HG03378 (cell line): ENCODE measurements around the gene INPPL1.

Experiments used
- ATAC-seq: cut with Tn5 transposase; IDR thresholded peaks from one replicate; pipeline ENCODE4 v1.9.1; 2021; ENCODE audit warnings: mild to moderate bottlenecking, moderate library complexity; ENCODE audit not compliant: unreplicated experiment

The INPPL1 gene

DNA sequence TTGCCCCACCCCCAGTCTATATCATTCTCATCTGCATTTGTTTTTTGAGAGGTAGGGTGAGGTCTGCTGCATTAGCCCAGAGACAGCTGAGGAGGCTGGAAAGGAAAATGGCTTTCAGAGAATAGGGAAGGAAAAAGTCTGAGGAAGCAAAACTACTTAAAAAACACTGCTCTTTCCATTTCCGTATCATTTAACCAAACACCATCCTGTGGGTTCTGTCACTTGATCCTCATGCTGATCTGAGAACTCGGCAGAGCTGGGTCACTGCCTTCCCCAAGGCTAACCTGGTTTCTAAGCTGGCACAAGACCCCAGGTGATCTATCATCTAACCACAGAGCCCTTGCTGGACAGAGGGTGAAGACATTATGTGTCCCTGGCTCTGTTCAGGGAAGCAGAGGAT is 6.7 kb upstream of the INPPL1 start:
- no peak for ATAC-seq

DNA sequence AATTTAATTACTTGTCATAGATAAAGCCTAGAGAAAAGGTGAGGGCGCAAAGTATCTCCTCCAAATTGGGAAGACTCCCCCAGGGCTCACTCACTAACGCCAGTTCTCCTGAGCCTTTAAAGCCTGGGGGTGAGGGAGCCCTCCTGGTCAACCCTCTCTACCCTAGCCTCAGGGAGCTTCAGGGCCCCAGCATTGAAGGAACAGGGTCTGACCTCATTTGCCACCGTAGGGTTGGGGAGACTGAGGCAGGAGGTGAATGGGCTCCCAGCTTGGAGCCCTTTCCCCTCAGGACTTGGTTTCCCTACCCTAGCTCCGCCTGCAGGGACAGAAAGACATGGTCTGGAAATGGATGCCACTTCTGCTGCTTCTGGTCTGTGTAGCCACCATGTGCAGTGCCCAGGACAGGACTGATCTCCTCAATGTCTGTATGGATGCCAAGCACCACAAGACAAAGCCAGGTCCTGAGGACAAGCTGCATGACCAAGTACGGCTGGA is 6.3 kb upstream of the INPPL1 start:
- no peak for ATAC-seq

DNA sequence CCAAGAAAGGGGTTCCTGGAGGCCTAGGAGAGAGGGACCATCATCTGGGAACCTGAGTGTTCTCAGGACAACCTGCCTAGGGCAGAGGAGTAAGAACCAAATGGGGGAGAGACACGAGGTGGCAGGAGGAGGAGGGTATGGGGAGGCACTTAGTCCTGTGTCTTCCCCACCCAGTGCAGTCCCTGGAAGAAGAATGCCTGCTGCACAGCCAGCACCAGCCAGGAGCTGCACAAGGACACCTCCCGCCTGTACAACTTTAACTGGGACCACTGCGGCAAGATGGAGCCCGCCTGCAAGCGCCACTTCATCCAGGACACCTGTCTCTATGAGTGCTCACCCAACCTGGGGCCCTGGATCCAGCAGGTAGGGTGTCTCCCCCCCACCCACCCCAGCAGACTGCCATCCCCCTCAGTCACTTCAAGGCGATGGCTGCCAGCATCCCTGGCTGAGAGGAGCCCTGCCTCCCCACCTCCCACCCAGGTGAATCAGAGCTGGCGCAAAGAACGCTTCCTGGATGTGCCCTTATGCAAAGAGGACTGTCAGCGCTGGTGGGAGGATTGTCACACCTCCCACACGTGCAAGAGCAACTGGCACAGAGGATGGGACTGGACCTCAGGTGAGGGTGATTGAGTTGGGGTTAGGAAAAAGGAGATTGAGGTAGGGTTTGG is 3.7 kb upstream of the INPPL1 start:
- ATAC-seq, result no peak

DNA sequence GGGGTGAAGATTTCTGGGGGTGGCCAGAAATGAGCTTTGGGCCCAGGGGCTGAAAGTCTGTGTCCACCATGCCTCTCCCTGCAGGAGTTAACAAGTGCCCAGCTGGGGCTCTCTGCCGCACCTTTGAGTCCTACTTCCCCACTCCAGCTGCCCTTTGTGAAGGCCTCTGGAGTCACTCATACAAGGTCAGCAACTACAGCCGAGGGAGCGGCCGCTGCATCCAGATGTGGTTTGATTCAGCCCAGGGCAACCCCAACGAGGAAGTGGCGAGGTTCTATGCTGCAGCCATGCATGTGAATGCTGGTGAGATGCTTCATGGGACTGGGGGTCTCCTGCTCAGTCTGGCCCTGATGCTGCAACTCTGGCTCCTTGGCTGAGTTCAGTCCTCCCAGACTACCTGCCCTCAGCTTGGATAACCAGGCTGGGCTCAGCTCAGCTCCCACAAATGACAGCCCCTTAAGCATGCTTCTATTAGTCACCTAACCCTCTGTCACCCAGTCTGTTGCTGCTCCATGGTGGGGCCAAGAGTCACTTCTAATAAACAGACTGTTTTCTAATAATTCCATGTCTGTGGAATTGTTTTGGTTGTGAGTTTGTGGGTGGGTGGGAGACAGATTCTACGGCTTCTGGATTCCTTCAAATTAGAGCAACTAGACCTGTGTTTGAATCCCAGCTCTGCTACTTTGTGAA is 3.0 kb upstream of the INPPL1 start:
- no peak for ATAC-seq

DNA sequence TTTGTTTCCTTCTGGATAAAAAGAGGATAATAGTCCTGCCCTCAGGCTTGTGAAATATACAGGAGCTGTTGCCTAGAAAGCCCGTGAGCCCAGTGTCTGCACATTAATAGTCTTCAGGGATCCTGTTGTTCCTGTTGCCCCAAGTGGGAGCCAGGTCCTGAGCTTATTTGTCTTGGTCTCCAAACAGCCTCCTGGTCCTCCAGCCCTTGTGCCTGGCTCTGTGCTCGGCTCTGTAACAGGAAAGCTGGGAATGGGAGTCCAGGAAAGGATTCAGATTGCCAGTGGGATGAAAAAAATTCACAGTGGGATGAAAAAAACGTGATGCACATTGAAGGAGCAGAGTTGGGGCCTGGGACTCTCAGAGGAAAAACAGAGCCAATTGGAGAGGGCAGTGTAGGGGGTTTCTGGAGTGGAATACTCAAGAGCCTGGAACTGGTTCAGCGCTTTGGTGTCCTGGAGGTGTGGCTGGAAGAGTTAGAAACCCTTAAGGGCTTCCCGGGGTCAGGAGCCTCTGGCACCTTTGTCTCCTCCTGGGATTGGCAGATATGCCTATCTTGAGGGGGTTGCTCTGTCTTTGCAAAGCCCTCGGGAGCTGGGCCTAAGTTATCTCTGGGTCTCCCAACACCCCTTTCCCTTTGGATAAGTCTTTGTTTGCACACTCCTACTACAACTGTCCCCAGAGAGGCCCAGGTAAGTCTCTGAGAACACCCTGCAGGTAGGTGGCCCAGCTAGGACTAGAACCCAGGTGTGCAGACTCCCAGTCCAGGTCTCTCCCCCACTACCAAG is 2.3 kb upstream of the INPPL1 start:
- ATAC-seq, result no peak

DNA sequence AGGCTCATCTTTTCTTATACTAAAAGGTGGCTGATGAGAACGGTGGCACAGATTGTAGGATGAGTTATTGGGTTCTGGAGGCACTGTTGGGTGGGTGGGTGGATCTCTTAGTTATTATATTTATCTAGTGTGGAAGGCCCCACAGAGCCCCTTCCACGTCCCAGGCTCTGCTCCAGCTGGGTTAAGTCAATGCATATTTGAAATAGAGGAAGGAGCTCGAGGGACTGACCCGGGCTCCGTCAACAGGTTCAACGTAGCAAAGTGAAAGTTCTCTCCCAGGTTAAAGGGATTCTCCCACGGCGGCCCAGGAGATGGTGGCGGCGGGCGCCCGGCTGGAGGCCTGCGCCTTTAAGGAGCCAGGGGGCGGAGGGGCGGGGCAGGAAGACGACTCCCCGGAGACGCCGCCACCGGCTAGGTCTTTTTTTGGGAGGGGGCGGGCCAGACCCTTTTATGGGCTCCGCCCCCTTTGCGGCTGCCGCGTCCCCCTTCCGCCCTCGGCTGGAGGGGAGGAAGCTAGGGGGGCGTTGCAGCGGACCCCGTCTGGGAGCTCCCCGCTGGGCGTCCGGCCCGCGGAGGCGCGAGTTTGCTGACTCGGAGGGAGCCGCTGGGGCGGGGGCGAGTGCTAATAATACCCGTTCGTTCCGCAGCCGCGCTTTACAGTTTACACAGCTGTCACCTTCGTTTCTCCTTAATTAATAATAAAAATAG is 1.5 kb upstream of the INPPL1 start:
- ATAC-seq, result peak; percentile 66

DNA sequence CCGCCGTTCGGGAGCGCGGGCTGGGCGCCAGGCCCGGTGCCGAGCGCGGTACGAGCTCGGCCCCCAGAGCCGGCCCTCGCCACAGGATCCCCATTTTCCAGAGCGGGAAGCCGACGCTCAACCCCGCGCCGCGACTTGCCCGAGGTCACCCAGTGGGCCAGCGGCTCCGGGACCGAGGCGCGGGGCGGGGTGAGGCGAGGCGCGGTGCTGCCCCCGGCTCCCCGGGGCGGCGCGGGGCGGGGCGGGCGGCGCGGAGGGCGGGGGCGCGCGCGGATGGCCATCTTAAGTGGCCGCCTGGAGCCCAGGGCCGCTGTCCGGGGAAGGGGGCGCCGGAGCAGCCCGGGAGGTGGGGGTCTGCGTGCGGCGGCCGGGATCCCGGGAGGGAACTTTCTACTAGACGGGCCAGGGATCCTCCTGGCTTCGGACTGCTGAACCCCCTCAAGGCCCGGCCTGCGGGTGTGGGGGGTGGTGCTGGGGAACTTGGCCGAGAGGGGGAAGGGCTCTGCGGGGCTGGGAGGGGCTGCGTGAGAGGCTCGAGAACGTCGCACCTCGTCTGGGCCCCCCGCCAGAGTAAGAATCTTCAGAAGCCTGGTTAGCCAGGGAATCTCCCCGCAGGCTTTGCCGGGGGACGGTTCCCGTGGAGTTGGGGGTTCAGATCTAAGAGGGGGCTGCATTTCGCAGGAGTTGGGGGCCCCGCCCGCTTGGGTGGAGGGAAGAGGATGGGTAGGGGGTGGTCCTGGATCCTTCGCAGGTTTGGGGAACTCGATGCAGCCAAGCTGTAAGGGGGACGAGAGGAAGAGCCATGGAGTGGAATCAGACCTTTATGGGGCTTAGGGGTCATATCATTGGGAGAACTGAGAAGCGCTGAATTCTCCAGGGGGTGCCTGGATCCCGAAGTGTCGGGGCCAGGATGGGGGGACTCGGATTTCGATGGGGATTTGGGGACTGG is 678 bp upstream of the INPPL1 start:
- ATAC-seq, result peak; percentile 27

DNA sequence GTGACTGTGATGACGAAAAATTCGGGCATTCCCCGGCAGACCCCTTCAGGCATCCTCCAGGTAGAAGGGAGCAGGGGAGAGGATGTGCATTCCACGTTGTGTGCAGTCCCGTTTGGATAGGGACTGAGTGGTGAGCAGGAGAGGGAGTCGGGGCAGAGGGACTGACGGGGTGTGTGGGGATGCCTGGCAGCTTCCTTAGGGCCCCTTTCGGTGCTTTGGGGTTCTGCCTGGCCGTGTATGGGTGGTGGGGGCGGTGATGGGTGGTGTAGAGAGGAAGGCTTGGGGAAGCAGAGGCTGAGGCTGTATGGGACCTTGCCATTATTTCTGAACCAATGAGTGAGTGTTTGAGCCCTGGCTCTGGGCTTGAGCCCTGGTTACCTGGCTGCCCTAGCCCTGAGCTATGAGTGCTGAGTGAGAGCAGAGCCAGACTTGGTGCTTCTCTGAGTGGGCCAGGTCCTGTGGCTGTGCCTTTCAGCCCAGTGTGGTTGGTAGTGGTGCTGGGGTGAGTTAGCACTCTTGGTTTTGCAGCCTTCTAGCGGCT is 914 bp downstream of the INPPL1 start:
- ATAC-seq, result no peak

DNA sequence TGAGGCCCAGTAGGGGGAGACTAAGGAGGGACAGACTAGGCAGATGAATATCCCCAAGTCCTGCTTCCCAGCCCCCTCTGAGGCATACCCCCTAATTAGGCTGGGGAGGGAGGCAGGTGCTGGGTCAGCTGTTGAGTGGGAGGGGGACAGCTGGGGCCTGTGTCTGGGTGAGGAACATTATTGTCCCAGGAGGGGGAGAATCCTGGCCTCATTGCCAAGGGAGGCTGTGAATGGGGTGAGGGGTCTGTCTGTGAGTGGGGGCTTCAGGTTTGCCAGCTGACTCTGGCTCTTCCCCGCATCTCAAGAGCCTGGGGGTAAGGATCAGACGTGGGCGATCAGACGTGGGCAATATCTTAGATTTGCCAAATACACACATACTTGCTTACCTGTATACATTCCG is 2.1 kb downstream of the INPPL1 start:
- no peak for ATAC-seq

DNA sequence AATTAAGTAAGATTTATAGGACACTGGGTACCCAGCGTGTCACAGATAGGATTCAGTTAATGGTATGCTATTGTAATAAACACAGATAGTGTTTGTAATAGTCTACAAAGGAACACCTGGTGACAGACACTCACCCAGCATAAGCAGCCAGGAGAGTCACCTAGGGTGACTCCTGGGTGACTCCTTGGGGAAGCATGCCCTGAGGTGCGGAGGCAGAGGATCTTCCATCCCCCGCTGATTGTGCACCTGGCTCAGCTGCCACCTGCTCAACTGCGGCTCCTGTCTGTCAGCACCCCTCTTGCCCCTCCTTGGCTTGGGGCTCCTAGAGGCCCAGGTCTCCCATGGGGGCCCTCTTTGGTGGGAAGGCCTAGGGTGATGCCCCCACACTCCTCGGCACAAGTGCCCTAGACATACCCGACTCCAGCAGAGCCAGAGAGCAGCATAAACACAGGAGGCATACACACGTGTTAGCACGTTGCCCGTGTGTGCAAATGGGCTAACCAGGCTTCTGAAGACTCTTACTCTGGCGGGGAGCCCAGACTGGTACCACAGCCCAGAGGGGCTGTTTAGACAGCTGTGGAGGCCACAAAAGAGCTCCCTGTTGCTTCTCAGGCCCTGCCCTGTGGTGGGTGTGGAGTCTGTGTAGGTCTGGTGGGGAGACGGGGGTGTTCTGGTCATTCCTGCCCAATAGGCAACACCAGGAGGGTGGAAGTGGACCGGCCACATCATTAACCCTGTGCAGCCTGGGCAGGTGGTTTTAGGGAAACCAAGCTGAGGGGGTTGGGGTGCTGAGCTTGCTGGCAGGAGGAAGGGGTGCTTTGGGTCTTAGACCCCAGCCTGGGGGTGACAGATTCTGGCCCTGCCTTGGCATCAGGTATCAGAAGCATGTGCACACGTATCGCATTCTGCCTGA is 3.0 kb downstream of the INPPL1 start:
- ATAC-seq, result no peak

DNA sequence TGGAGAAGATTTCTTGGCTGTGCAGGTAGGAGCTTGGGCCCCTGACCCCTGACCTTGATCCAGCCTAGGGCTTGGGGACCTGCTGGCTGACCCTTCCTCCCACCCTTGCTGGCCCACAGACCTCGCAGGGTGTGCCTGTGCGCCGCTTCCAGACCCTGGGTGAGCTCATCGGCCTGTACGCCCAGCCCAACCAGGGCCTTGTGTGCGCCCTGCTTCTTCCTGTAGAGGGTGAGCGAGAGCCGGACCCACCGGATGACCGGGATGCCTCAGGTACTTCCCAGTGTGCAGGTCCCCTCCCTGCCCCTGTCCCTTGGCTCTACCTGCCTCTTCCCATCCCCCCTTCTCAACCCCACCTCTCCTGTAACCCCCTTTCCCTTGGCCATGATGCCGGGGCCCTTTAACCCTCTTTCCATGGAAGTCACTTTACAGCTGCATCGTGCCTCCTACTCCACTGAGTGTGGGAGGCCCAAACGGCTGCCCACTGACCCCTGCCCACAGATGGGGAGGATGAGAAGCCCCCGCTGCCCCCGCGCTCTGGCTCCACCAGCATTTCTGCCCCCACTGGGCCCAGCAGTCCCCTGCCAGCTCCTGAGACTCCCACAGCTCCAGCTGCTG is 3.8 kb downstream of the INPPL1 start:
- ATAC-seq, result no peak

DNA sequence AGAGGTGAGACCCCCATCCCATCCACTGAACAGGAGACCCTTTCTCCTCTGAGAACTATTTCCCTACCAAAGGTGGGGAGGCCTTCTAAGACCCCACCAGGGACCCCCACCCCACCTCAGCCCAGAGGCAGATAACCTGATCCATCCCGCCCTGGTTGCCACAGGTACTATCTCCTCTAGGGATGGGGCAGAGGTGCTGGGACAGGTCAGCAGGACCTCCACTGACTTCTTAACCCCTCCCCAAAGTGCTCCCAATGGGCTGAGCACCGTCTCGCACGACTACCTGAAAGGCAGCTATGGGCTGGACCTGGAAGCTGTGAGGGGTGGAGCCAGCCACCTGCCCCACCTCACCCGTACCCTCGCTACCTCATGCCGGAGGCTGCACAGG is 4.3 kb downstream of the INPPL1 start:
- ATAC-seq, result no peak

DNA sequence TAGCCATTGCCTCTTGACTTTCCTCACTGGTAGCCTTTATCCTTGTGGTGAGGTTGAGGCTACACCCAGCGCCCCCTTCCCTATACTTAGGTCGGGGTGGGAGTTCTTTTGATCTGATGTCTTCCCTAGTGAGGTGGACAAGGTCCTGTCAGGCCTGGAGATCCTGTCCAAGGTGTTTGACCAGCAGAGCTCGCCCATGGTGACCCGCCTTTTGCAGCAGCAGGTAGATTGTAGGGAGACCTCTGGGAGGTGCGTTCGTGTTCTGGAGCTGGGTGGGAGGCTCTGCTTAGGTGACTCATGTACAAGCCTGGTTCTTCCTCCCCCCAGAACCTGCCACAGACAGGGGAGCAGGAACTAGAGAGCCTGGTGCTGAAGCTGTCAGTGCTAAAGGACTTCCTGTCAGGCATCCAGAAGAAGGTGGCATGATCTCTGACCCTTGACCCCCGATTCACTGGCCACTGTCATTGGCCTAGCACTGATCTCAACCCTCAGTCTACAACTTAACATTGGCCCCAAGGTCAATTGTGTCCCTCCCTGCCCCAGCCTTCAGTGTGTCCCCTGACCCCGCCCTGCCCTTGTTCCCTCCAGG is 4.9 kb downstream of the INPPL1 start:
- no peak for ATAC-seq

DNA sequence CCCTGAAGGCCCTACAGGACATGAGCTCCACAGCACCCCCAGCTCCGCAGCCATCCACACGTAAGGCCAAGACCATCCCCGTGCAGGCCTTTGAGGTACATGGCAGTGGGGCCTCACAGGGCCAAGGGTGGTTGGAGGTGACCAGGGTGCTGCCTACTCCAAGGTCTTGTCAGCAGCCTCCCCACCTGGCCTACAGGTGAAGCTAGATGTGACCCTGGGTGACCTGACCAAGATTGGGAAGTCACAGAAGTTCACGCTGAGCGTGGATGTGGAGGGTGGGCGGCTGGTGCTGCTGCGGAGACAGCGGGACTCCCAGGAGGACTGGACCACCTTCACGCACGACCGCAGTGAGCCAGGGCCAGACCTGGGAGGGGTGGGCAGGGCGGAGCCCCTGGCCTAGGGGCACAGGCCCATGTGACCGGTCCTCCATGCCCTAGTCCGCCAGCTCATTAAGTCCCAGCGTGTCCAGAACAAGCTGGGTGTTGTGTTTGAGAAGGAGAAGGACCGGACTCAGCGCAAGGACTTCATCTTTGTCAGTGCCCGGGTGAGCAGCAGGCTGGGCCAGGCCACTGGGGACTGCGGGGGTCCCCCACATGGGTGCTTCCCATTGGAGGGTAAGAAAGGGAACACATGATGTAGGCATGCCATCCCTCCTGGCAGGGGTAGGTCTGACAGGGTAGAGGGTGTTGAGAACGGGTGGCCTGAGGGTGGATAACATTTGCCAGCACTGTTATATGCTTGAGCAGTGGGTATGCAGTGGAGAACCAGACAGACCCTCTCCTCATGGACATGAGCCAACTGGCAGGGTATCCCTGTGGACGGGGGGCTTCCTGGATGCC is 5.6 kb downstream of the INPPL1 start:
- ATAC-seq, result no peak

DNA sequence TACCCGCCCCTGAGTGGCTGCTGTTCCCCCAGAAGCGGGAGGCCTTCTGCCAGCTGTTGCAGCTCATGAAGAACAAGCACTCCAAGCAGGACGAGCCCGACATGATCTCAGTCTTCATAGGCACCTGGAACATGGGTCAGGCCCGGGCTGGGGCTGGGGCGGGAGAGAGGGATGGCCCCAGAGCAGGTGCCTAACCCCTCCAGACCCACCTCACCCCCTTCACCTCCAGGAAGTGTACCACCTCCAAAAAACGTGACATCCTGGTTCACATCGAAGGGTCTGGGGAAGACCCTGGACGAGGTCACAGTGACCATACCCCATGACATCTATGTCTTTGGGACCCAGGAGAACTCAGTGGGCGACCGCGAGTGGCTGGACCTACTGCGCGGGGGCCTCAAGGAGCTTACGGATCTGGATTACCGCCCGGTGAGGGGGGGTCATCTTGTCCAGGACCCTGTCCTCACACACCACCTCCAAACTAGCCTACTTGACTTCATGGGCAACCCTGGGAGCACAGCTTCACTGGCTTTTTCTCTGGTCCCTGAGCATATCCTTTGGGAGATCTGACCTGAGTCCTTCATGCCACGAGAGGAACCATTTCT is 6.3 kb downstream of the INPPL1 start:
- ATAC-seq, result no peak

DNA sequence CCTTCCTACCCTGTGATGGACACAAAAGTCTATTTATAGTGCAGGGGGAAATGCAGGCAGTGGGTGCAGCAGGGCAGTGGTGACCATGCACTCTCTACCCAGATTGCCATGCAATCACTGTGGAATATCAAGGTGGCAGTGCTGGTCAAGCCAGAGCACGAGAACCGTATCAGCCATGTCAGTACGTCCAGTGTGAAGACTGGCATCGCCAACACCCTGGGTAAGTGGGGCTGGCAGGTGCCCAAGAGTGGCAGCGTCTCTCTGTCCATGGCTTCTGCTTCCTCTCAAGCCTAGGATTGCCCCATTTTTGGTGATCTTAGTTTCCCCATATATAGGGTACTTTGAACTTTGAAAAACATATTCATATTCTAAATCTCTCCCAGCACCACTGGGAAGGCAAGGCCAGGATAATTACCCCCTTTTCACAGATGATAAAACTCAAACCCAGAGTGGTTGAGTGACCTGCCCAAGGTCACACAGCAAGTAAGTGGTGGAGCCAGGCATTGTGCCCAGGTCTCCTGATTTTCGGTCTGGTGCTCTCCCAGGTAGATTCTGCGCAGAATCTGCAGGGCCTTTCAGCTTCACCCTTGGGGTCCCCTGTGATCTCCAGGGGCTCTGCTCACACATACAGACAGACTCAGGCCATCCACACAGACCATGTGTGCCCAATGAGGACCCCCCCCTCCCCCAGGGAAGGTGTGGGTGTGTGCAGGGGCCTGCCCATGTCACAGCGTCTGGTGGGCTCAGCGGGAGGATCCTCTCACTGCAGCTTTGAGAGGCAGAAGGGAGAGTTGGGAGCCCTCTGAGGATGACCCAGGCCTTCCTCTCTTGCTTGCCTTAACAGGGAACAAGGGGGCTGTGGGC is 7.1 kb downstream of the INPPL1 start:
- no peak for ATAC-seq
